ENCODE results near the gene RBP5.
"Not testable (repeated sequence)": the region's sequence is repeated elsewhere in the genome, so short reads cannot be mapped to it uniquely, and the experiment has no call there.

The RBP5 gene

DNA sequence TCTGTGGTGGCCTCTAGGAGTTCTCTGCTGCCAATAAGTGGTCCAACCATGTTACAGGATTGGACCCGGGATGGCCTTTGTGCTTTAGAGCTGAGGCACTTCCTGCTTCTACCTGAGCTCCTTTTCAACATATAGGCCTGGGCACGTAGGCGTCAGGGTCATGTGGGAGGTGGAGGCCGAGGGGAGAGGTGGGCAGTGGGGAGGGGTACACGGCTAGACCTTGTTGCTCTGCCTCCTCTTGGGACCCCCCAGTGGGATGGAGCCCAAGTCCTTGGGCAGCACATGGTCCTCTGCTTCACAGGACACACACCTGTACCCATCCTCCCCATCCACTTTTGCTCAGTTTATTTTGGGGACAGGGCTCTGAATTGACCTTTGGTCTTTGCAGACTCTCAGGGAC, 7.4 kb downstream of the RBP5 start:
- DNase-seq: no peak

DNA sequence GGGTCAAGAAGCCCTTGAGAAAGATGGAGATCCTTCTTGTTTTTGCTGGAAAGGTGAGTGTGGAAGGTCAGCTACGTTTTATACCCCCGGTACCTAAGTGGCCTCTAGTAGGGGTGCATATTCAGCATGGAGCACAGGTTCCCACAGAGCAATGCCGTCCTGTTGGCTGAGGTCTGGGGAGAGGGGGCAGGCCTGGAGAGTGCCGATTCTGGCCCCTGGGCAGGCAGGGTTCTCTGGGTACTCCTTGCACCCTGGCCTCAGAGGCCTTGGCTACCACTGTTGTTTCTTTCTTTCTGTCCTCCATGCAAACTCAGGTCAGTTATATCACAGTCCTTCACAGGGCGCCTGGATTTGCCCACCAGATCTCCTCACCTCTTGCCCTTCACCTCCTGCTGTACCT, 8.5 kb downstream of the RBP5 start:
- DNase-seq: no peak

DNA sequence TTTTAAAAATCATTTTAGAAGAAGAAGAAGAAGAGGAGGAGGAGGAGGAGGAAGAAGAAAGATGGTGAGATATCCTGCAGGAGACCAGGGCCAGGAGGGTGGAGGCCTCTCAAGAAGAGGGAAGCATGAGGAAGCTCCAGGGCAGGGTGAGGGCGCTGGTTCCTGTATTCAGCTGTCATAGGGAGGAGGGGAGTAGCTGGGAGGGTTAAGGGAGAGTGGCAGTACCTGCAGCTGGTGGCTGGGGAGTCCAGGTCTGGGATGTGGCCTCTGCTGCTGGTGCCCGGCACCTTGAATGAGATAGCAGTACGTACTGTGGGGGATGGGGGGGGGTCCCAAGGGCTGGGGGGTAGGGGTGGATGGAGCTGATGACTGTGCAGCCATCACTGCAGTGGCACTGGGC, 9.8 kb downstream of the RBP5 start:
- DNase-seq: no peak

DNA sequence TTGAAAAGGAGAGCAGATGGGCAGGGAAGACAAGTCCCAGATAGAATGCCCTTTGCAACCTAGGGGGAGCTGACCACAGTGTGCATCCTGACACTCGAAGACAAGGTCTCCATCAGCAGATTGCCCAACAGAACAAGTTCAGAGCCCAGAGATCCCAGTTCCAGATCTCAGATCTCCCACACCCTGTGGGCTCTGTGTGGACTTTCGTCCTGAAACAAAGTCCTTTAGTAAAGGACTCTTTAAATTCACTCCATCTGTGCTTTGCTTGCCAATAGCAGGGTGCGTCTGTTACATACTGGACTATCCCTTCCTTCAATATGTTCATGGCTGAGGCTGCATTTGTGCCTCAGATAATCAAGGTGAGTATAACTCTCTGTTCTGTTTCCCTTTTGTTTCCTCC, 11.0 kb downstream of the RBP5 start:
- no peak for DNase-seq

DNA sequence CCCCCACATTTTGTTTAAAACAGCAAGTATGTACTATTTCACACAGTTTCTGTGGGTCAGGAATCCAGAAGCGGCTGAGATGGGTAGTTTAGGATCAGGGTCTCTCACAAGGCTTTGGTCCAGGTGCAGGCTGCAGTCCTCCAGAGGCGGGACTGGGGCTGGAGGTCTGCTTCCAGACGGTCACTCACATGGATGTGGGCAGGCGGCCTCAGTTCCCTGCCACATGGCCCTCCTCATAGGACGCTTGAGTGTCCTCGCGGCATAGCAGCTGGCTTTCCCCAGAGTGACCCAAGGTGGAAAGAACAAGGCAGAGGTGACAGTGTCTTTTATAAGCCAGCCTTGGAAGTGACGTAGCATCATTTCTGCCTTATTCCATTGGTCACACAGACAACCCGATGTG, 11.8 kb downstream of the RBP5 start:
- no peak for DNase-seq

DNA sequence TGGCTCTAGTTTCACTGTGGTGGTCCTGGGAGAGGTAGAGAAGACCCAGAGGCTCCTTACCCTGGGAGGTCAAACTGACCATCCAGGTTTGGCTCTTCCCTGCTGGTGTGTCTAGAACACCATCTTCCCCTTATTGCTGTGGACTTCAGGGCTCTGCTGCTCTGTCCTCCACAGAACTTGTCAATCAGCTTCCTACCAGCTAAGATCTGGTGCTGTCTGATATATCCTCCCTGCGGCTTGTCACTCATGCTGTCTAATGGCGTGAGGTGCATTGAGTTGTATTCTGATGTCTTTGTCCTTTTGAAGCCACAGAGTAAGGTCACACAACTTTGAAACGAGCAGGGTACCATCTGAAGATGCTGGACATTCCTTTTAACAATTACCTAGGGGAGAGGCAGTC, 12.5 kb downstream of the RBP5 start:
- no peak for DNase-seq

DNA sequence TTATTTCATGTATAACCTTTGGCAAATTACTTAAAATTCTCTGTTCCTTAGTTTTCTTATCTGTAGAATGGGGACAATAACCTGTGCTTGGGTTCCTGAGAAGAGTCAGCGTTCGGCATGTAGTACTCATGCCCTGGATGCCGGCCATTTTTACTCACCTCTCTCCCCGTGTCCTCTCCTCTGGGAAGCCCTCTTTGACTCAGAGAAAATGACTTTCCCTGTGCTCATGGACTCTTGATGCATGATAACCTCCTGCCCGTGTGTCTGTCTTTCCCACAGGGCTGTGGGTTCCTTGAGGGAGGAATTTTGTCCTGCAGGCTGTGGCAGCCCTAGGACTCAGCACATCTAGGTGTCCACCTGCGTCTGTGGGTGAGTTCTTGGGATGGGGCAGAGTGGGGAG, 13.8 kb downstream of the RBP5 start:
- DNase-seq: no peak

DNA sequence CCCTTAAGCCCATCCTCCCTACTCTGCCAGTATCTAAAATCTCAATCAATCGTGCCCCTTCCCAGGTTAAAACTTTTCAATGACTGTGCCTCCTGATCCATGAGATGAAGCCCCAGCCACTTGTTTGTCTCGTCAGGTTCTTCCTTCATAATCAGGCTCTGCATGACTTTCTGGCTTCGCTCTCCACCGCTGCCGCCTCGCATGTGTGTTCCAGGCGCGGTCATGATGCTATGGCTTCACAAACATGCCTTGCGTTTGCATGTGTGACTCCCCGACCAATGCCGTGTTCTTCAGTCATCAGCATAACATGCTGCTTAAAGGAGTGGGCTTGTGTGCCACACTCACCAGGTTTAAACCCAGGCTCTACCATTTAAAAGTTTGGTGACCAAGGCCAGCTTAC, 14.7 kb downstream of the RBP5 start:
- no peak for DNase-seq

DNA sequence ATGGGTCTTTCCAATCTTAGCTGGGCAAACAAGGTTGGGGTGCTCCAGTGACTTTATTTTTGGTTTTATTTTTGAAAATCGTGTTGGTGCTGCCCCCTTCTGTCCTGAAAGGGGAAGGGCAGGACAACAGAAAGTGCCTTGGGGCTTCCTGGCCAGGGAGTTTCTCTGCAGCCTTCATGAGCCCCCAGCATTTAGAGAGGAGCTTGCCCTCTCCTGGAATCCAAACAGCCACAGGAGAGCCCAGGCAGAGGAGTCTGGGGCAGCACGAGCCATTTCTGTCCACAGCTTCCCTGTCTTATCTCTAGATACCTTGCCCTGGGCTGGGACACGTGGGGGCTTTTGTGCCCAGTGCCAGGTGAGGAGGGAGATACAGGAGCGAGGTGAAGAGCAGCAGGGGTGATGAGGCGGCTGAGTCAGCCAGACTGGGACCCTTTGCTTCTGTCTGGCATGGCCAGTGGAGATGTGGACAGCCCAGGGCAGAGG, 15.3 kb downstream of the RBP5 start:
- peak; percentile 51 for DNase-seq

DNA sequence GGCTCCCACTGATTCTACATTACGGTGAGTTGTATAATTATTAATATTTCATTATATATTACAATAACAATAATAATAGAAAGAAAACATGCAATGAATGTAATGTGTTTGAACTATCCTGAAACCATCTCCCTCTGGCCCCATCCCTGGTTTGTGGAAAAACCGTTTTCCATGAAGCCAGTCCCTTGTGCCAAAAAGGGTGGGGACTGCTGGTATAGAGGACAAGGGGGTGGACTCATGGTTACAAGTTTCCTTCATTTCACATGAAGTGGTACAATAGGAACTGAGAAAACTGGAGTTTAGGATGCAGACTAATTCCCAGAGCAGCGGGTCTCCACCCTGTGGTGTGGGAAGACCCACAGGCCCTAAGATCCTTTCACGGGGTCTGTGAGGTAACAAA, 16.6 kb downstream of the RBP5 start:
- no peak for DNase-seq

DNA sequence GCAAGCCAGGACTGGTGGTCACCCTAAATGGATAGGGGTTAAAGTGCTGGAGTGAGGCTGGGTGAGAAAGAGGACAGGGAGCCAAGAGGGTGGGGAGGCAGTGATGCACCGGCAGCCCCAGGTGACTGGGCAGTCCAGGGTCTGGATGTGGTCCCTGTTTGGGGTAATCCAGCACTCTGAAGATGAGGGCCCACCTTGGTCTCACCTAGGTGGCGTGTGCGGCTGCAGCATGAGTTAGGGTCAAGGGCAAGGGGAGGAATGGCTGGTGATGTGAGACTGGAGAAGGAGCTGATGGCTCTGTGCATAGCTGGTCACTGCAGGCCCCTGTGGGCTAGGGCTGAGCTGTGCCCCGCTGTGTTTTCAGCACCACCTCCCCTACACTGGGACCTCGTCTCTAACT, 18.0 kb downstream of the RBP5 start:
- DNase-seq: no peak

DNA sequence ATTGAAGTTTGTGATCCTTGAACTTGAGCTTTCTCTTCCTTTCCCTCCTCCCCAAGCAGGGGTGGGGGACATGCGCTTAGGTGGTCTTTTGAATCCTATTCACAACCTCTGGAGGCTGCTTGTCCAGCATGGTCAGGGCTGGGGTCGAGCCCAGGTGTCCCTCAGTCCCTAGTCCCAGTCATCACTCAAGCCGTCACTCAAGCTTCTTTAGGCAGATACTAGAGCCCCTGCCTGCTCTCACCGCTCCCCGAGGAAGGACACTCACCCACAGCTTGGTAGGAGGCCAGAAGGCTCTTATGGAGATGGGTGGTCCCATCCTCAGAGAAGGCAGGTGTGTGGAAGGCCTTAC, 19.1 kb downstream of the RBP5 start:
- no peak for DNase-seq

DNA sequence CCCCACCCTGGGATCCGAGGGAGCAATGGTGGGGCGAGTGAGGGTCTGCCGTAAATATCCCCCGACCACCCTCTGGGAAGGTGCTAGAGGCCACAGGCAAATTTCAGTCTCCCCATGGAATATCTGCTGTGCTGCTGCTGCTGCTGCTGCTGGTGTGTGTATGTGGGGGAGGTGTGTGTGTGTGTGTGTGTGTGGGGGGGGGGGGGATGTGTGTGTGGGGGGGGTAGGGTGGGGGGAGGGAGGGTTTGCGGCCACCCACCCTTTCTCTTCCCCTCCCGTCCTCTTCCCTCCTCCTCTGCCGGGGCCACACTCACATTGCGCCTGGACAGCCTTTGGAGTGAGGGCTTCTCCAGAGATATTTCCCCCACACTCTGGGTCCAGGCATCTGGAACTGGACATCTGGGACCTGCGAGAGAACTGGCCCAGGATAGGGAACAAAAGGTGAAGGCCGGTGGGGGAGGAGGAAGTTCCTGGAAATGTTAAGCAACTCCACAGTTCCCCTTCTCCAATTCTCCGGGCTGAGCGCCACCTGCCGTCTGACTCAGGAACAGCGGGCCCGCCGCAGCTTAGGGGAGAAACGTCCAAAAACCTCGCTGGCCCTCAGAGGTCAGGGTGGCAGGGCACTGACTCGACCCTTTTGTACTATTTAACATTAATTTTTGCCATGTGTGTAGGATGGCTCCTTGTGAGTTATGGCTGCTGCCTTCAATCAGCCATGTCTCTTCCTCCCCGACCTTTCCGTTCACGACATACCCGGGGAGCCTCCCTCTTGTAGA, 19.7 kb downstream of the RBP5 start, which contains the start of gene C1RL:
Gene C1RL, minus strand, starts transcription at position 419 of the 776 bp plus-strand sequence. Its CDS starts 34 bp downstream, at position 385.
- peak; percentile 84 for DNase-seq

DNA sequence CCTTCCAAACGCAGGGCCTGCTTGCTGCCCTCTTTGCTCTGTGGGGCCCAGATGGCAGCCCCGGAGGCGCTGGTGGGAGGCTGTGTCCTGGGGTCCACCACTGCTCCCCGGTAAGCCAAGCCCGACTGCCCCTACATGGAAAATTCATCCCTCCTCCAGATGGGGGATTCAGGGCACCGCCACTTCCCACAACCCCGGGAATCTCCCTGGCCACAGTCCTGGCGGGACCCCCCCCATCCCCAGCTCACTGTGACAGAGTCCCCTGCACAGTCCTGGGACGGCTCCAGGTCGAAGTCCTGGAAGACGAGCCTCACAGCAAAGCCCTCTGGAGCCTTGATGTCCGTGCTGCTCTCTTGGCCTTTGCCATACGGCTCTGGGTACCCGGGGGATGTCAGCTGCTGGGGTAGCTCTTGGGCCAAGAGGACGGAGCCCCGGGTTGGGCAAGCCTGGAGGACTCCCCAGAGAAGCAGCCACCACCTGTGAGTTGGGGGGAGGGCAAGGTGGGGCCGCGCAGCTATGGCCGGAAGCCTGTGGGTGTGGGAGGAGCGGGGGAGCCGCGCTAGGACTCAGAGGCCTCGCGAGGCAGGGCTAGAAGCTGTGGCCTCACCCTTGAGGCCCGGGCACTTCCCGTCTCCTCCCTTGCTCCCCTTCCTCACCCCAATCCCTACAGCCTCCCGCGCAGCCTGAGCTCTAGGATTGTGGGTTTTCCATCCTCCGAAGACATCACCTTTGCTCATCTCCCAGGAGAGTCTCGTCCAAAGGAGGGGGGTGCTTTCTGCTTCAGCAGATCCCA, 20.5 kb downstream of the RBP5 start:
- DNase-seq: peak; percentile 84

DNA sequence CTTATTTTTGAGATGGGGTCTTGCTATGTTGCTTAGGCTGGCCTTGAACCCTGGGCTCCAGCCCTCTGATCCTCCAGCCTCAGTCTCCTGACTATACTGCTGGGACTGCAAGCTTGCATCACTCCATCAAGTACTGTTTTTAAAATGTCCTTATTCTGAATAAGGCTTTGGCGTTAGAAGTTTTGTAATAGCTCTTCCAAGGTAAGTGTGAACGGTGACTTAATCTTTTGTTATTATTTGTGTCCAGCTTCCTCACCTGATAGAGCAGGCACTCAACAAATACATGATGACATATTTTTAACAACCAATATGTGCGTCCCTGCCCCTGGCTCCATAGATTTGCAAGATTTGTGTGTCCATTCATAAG, 21.1 kb downstream of the RBP5 start:
- DNase-seq: no peak

DNA sequence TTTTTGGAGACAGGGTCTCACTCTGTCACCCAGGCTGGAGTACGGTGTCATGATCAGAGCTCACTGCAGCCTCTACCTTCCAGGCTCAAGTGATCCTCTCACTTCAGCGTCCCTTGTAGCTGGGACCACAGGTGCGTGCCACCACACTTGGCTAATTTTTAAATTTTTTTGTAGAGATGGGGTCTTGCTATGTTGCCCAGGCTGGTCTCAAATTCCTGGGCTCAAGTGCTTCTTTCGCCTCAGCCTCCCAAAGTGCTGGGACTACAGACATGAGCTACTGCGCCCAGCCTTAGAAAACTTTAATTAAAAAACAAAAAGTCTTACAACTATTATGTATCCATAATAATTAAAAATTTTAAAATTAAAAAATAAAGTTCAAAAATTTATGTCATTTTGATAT, 21.5 kb downstream of the RBP5 start:
- DNase-seq: not testable (repeated sequence)

DNA sequence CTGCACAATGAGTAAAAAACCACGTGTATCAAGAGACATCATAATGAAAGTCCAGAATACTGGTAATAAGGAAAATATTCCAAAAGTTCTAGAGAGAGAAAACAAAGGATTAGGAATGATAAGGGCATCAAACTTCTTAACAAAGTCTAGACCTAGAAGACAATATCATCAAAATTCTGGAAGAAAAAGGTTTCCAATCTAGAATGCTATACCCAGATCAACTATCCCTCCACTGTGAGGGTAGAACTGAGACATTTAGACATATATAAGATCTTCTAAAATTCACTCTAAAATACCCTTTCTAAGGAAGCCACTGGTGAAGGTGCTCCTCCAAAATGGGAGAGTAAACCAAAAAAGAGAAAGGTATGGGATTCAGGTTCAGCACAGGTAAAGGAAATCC, 22.6 kb downstream of the RBP5 start:
- no peak for DNase-seq

DNA sequence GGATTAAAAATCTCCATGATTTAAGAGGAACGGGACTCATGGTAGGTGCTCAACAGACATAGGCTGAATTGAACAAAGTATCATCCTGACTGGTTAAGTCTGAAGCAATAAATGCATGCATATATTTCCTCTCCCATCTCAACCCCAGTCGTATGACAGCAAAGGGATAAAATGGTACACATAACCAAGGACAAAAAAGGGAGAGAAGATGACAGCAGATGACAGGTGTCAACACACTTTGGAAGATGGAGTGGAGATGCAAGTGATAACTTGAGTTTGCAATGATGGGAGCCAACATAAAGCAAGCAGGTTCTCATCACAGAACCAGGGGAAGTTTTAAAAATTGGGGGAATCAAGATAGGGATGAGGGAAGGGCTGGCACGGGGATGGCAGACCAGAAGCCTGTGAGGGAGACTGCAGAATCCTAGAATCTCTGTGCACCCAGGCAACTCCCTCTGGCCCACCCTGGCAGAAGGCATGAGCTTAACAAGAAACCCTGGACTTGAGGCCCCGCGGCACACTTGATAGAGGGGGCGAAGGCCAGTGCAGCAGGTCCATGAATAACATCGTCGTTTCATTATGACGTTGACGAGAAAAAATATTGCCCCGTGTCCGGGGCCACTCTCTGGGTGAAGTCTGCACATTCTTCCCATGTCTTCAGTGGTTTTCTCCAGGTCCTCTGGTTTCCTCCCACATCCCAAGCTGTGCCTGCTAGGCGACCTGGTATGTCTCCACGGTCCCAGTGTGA, 24.7 kb downstream of the RBP5 start:
- no peak for DNase-seq

DNA sequence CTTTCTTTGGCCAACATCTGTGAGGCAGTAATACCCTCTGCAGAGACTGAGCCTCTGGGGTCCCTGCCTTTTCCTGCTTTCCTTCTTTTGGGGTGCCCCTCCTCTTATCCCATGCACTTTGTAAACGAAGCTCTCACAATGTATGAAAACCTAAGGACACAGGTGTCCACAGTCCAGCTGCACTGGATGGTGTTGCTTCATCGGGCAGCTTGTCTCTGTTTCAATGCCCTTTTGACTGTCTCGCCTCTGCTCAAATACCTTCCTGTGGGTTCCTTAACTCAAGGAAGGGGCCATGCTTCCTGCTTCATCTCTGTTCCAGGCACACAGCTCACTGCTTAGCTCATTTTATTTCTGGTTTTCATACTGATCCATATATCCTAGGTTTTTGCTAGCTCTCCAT, 26.1 kb downstream of the RBP5 start:
- no peak for DNase-seq

DNA sequence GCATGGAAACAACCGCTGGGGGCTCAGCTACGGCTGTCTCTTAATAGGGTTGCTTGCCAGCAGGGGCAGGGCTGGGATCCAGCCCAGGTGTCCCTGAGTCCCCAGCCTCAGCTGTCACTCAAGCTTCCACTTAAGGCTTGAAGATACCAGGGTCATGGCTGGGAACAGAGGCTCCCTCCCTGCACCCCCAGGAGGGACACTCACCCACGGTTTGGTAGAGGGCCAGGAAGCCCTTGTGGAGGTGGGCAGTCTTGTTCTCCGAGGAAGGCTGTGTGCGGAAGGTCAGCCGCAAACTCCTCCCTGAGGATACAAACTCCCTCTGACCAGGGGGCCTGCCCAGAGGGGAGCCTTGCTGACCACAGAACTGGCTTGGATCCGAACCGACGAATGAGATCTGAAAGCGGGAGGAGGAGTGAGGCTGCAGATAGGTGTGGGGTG, 27.0 kb downstream of the RBP5 start:
- DNase-seq: no peak

DNA sequence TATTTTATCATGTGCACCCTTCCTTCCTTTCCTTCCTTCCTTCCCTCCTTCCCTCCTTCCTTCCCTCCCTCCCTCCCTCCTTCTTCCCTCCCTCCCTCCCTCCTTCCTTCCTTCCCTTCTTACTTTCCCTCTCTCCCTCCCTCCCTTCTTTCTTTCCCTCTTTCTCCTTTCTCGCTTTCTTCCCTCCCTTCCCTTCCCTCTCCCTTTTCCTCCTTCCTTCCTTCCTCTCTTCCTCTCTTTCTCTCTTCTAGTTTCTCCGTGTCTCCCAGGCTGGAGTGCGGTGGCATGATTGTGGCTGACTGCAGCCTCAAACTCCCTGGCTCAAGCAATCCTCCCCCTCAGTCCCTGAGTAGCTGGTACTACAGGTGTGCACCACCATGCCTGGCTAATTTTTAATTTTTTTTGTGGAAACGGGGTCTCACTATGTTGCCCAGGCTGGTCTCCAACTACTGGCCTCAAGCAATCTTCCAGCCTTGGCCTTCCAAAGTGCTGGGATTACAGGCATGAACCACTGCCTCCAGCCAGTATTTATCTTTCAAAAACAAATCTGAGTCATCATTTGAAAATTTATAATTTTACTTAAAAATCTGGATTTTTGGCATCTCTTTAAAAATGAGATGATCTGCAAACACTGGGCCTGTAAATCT, 27.5 kb downstream of the RBP5 start:
- DNase-seq: no peak

DNA sequence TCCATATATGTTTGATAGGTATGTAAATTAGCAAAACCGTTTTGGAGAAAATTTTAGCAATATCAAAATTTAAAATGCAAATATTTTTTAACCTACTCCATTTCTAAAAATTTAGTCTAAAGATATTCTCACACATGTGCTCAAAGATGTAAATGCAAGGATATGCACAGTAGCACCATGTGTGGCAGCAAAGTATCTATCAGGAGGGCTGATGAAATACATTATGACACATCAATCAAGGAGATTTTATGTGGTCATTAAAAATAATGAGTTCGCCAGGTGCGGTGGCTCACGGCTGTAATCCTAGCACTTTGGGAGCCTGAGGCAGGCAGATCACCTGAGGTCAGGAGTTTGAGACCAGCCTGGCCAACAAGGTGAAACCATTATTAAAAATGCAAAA, 28.4 kb downstream of the RBP5 start:
- DNase-seq: no peak

Data from CD4-positive, alpha-beta T cell treated with Interleukin-17A for 4 hours (primary cell).